GM18502 (cell line): ENCODE measurements around the gene UBASH3A.

Experiments used
- ATAC-seq: cut with Tn5 transposase; IDR thresholded peaks from one replicate; pipeline ENCODE4 v1.9.1; 2021; ENCODE audit warnings: mild to moderate bottlenecking; ENCODE audit not compliant: unreplicated experiment, poor library complexity

UBASH3A gene

DNA sequence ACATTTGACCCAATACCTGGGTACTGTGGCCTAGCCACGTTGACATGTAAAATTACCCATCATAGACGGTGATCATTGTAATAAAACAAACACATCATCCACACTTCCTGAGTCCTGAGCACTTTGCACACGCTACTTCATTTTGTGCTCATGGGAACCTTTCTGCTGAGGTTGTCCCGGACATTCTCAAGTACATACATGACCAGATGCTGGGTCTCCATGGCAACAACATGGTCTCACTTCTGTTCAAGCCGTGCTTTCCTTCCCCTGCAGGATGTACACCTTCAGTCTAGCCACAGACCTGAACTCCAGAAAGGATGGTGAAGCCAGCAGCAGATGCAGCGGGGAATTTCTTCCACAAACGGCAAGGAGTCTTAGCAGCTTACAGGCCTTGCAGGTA, 22.7 kb downstream of the UBASH3A start:
- ATAC-seq: no peak

DNA sequence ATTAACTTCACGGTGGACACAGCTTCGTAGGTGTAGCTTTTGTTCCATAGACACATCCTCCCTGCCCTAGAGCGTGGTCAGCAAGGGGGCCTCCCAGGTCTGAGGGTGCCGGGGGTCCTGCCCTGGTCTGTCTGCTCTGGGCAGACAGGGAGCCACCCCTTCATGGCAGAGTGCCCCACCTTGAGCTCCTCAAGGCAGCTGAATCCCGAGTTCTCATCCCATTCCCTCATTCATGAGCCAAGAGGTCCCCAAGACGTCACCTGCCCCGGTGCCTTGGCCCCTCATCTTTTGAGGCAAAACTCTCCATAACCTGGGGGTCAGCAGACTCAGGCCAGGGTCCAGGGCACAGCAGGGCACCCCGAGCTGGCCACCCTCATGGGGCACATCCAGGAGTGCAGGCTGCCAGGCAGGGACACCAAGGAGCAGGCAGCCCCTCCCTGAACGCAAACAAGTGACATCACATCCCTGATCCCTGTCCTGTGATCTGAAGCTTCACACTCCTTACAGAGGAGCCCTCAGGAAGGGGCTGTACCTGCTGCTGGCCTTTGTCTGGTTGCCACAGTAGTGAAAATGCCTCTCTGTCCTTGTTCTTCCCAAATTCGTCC, 23.3 kb downstream of the UBASH3A start:
- no peak for ATAC-seq

GRCh38 chr21:42427809-42428419, 24.2 kb downstream of the UBASH3A start:
- no peak for ATAC-seq

DNA sequence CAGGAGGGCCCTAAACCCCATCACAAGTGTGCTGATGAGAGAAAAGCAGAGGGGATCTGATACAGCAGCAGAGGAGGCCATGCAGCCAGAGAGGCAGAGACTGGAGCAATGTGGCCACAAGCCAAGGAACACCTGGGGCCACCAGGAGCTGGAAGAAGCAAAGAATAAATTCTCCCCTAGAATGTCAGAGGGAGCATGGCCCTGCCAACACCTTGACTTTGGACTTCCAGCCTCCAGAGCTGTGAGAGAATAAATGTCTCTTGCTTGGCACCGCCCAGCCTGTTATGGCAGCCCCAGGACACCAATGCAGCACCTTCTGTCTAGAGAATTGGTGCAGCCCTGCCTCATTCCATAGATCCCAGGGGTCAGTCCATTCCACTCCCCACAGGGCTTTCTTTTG, 25.3 kb downstream of the UBASH3A start:
- no peak for ATAC-seq

DNA sequence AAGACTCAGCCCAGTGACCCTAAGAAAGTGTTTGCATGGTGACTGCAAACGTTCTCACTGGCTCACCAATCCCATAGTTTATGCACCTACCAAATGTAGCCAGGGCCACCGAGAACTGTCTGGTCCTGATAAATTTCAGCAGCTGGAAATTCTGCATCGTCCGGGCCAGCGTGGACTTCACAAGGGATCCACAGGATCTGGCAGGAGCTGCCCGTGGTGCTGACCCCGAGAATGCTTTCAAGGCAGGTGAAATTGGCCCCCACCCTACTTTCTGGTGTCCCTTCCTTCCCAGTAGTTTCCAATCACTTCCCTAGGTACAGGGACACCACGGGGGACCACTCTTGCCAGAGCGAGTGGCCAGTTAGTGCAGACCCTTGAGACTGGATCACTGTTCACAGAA, 26.2 kb downstream of the UBASH3A start:
- ATAC-seq: no peak

- ATAC-seq: no peak
These were observed 26.8 kb downstream of the UBASH3A start for GRCh38 chr21:42430521-42430920.

- ATAC-seq: no peak
These were observed 27.5 kb downstream of the UBASH3A start for GRCh38 chr21:42431196-42431595.

GRCh38 chr21:42432695-42433094, 29.0 kb downstream of the UBASH3A start:
- no peak for ATAC-seq

GRCh38 chr21:42433946-42434551, 30.3 kb downstream of the UBASH3A start:
- no peak for ATAC-seq

DNA sequence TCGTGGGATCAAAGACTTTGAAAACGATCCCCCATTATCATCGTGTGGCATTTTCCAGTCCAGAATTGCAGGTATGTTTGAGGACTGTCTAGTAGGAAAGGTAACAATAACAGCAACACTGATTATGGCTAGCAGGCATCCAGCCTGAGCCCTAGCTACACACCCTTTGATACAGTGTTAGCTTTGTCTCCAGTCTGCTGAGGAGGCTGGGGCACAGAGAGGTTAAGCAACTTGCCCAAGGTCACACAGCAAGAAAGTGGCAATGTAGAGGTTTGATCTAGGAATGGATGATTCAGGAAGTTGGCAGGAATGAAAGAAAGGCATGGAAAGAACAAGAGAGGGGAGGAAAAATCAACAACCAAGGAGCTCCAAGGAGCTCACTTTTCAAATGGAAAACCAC, 31.2 kb downstream of the UBASH3A start:
- ATAC-seq: no peak

- no peak for ATAC-seq
These were observed 31.7 kb downstream of the UBASH3A start for GRCh38 chr21:42435401-42435800.

DNA sequence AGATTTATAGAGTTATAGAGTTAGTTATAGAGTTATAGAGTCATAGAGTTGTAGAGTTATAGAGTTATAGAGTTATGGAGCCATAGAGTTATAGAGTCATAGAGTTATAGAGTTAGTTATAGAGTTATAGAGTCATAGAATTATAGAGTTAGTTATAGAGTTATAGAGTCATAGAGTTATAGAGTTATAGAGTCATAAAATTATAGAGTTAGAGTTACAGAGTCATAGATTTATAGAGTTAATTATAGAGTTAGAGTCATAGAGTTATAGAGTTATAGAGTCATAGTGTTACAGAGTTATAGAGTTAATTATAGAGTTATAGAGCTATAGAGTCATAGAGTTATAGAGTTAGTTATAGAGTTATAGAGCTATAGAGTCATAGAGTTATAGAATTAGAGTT, 32.1 kb downstream of the UBASH3A start:
- ATAC-seq: no peak

DNA sequence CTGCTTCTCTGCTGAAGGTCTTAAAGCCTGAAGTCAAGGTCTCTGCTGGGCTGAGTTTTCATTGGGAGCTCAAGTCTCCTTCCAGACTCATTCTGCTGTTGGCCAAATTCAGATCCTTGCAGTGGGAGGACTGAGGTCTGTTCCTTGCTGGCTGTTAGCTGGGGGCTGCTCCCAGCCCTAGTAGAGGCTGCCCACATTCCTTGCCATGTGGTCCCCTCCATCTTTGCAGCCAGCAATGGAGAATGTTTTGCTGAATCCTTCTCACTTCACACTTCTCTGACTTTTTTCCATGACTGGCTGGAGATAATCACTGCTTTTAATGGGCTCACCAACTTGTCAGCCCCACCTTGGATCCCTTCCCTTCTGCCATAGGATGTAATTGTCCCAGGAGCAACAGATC, 33.2 kb downstream of the UBASH3A start:
- no peak for ATAC-seq

DNA sequence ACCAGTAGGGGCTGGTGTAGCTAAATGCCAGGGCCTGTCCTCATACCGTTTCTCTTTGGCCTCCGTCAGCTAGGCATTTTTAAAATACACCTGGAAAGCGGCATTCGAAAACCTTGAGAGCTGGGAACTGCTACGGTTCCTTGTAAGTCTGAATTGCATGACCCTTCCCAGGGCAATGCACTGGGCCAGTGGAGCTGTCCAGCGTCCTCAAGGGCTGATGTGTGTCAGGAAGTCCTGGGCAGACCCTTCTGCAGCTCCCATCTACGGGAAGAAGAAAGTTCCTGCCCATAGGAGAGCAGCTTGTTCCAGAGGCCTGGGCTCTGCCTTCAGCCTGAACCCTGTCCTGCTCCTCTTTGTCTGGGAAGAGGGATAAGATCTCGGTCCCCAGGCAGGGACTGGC, 34.1 kb downstream of the UBASH3A start:
- no peak for ATAC-seq

DNA sequence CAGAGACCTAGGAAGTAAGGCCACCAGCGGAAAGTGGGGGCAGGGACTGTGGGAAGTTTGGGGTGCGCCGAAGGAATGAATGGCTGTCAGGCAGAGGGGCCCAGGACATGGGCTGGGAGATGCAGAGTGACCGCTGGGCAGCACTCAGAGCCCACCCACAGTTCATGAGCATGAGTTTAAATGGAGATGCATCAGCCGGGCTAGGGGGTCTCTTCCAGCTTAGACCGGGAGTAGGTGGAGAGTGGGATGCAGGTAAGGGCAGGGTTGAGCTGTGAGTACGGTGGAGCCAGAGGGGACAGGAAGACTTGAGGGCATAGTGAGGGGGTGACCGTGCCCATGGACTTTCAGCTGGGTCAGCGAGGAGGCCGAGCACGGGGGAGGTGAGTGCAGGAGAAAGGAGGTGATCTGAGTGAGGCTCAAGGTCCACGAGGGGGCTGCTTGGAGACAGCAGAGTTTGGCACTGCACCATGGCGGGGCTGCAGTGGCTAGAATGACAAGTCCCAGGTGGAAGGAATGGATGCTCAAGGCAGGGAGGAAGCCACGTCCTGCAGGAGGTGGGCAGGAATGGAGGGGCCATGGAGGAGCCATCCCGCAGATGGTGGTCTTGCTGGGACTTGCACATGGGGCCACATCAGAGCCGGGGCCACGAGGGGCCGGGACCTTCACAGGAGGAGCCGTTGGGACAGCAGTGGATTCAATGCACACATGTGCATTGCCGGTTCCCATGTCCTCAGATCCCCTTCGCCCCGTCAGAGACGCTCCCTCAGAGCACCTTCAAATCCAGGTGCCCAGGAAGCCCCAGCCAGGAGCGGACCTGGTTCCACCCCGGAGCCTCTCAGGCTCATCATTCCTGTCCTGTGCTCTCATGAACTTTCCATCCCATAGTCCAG, 34.9 kb downstream of the UBASH3A start:
- ATAC-seq: no peak

DNA sequence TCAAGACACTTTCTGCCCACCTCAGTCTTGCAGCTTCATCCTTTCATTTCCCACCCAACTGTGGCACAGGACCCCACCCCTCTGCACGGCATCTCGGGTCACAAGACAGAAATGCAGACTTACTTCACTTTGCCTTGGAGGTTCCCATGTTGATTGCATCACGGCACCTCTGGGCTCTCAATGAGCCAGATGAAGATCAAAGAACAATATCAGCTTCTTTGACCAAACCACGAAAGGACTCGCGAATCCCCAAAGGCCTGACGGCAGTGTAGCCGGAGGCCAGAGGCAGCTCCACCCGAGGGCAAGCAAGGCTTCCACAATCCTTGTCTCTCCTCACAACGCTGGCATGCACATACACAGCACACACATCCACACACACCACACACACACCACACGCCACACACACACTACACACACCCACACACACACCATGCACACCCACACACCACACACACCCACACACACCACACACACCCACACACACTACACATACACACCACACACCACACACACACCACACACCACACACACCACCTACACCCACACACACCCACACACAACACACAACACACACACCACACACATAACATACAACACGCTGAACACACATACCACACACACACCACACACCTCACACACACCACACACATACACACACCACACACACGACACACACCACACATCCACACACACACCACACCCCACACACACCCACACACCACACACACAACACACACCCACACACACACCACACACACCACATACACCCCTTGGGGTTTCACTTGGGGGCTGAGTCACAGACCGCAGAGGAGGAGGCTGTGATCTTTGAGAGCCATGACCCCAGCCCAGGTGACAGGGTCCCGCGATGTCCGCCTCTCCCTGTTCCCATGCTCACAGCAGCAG, 35.8 kb downstream of the UBASH3A start:
- no peak for ATAC-seq

DNA sequence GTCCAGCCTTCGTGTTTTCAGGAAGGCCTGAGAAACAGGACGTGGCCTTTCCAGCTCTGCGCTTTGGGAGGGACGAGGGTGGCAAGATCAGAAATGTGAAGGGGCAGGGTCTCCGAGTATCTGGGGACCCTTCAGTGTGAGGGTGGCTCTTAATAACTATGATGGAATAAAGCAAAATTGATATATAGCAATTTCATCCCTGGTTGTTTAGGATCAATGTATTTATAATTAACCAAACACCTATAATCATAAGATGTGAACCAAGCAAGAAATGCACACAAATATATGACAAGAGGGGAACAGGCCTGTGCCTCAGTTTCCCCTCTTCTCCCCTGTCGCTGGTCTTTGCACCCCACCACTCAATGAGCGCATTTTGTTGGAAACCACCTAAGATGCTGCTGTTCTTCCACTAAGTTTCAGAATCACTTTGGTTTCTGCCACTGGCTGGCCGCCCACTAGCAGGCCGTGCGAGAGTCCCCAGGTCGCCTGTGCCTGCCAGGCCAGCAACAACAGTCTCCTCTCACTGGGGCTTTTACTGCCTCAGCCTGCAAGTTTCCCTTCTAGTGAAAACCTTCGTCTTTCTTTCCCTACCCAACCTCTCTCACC, 36.6 kb downstream of the UBASH3A start:
- peak; percentile 69 for ATAC-seq

- ATAC-seq: no peak
These were observed 38.3 kb downstream of the UBASH3A start for GRCh38 chr21:42441963-42442362.

GRCh38 chr21:42443181-42443785, 39.6 kb downstream of the UBASH3A start:
- ATAC-seq: no peak
